ENCODE data around the gene SPP1.

Gene SPP1

GRCh38 chr4:88008122-88008742 lies 32.7 kb downstream of the SPP1 start:
- Histone ChIP-seq H3K9me3 (ENCODE audit: severe bottlenecking) (no peaks in the 10 kb centered on the region), H3K27ac (ENCODE audit: poor library complexity, severe bottlenecking) (peak overlapping the region; percentile 44), H3K4me3 (ENCODE audit: severe bottlenecking) (peak overlapping the region; percentile 91), H3K4me1 (ENCODE audit: insufficient read depth, poor library complexity, severe bottlenecking) (peaks cover 22% of the 10 kb centered on the region), H3K27me3 (ENCODE audit: insufficient read depth, poor library complexity, severe bottlenecking) (no peaks in the 10 kb centered on the region), H3K36me3 (ENCODE audit: low read depth) (0 out of 2 replicates have a peak, but pooled peaks cover 4% of the 10 kb centered on the region)
- DNase-seq (ENCODE audit: low spot score) (no peak), ATAC-seq (ENCODE audit: low read depth) (peak; percentile 76)
- TF ChIP-seq CTCF (IDR thresholded peaks at IDR 0.05; ENCODE audit: poor library complexity, severe bottlenecking): no peak

GRCh38 chr4:88008743-88009171 lies 33.2 kb downstream of the SPP1 start:
- Histone ChIP-seq H3K4me3 (ENCODE audit: severe bottlenecking) (peak overlapping the region; percentile 91), H3K27me3 (ENCODE audit: insufficient read depth, poor library complexity, severe bottlenecking) (no peaks in the 10 kb centered on the region), H3K9me3 (ENCODE audit: severe bottlenecking) (no peaks in the 10 kb centered on the region), H3K36me3 (ENCODE audit: low read depth) (0 out of 2 replicates have a peak, but pooled peaks cover 4% of the 10 kb centered on the region), H3K4me1 (ENCODE audit: insufficient read depth, poor library complexity, severe bottlenecking) (peaks cover 22% of the 10 kb centered on the region), H3K27ac (ENCODE audit: poor library complexity, severe bottlenecking) (peak overlapping the region; percentile 44)
- DNase-seq (ENCODE audit: low spot score) (no peak), ATAC-seq (ENCODE audit: low read depth) (no peak)
- no peak for TF ChIP-seq CTCF (IDR thresholded peaks at IDR 0.05; ENCODE audit: poor library complexity, severe bottlenecking)

- DNase-seq (ENCODE audit: low spot score) (no peak), ATAC-seq (ENCODE audit: low read depth) (no peak)
- TF ChIP-seq CTCF (IDR thresholded peaks at IDR 0.05; ENCODE audit: poor library complexity, severe bottlenecking): no peak
- no peak overlapping the region for H3K4me3 ChIP-seq (ENCODE audit: severe bottlenecking)
- no peak overlapping the region for H3K27ac ChIP-seq (ENCODE audit: poor library complexity, severe bottlenecking)
- no peaks in the 10 kb centered on the region for H3K27me3 ChIP-seq (ENCODE audit: insufficient read depth, poor library complexity, severe bottlenecking)
- peaks cover 22% of the 10 kb centered on the region for H3K4me1 ChIP-seq (ENCODE audit: insufficient read depth, poor library complexity, severe bottlenecking)
- no peaks in the 10 kb centered on the region for H3K9me3 ChIP-seq (ENCODE audit: severe bottlenecking)
- H3K36me3 ChIP-seq (ENCODE audit: low read depth): 0 out of 2 replicates have a peak, but pooled peaks cover 4% of the 10 kb centered on the region
These were observed 34.4 kb downstream of the SPP1 start for GRCh38 chr4:88009871-88010270.

- H3K27me3 ChIP-seq (ENCODE audit: insufficient read depth, poor library complexity, severe bottlenecking): no peaks in the 10 kb centered on the region
- no peak for TF ChIP-seq CTCF (IDR thresholded peaks at IDR 0.05; ENCODE audit: poor library complexity, severe bottlenecking)
- peaks cover 22% of the 10 kb centered on the region for H3K4me1 ChIP-seq (ENCODE audit: insufficient read depth, poor library complexity, severe bottlenecking)
- no peak for ATAC-seq (ENCODE audit: low read depth)
- H3K9me3 ChIP-seq (ENCODE audit: severe bottlenecking): no peaks in the 10 kb centered on the region
- 0 out of 2 replicates have a peak, but pooled peaks cover 4% of the 10 kb centered on the region for H3K36me3 ChIP-seq (ENCODE audit: low read depth)
- no peak overlapping the region for H3K4me3 ChIP-seq (ENCODE audit: severe bottlenecking)
- no peak overlapping the region for H3K27ac ChIP-seq (ENCODE audit: poor library complexity, severe bottlenecking)
- DNase-seq (ENCODE audit: low spot score): no peak
These were observed 35.5 kb downstream of the SPP1 start for GRCh38 chr4:88010966-88011365.

- ATAC-seq (ENCODE audit: low read depth) (no peak), DNase-seq (ENCODE audit: low spot score) (no peak)
- no peaks in the 10 kb centered on the region for H3K9me3 ChIP-seq (ENCODE audit: severe bottlenecking)
- H3K27ac ChIP-seq (ENCODE audit: poor library complexity, severe bottlenecking): no peak overlapping the region
- H3K27me3 ChIP-seq (ENCODE audit: insufficient read depth, poor library complexity, severe bottlenecking): no peaks in the 10 kb centered on the region
- no peak overlapping the region for H3K4me3 ChIP-seq (ENCODE audit: severe bottlenecking)
- TF ChIP-seq CTCF (IDR thresholded peaks at IDR 0.05; ENCODE audit: poor library complexity, severe bottlenecking): no peak
- H3K36me3 ChIP-seq (ENCODE audit: low read depth): peaks cover 11% of the 10 kb centered on the region
- H3K4me1 ChIP-seq (ENCODE audit: insufficient read depth, poor library complexity, severe bottlenecking): peaks cover 26% of the 10 kb centered on the region
These were observed 37.1 kb downstream of the SPP1 start for GRCh38 chr4:88012647-88013046.

All from RWPE2 (cell line).